GM23338 (cell line): ENCODE measurements around the gene ELMOD2. TPM values are rescaled to one million over a fixed set of nuclear protein-coding genes. Genes with fewer than 3 reads are reported as not detected.

Experiments
- ATAC-seq: fragments of 200-7000 bp; cut with Tn5 transposase; 3 replicates; pipeline ENCODE4 v1.9.1; 2020
- DNase-seq: peaks from one replicate; pipeline ENCODE4 v3.0.0-alpha.2; 2015; ENCODE audit warnings: low spot score
- H2AFZ ChIP-seq: fragments of 200-600 bp; sonication (generic); 2 replicates; pipeline ENCODE4 v1.8.0; 2016; ENCODE audit warnings: antibody characterized with exemption, mild to moderate bottlenecking, moderate library complexity
- H3F3A ChIP-seq: fragments of 200-600 bp; sonication (generic); replicated peaks from 2 replicates; pipeline ENCODE4 v1.8.0; 2017; ENCODE audit warnings: antibody characterized with exemption, mixed run types, low read depth
- H3K27ac ChIP-seq: fragments of 200-600 bp; sonication (generic); 2 replicates; pipeline ENCODE4 v1.6.1; 2016; ENCODE audit warnings: low read depth
- H3K27me3 ChIP-seq: fragments of 200-600 bp; sonication (generic); 2 replicates; pipeline ENCODE4 v1.8.0; 2016; ENCODE audit warnings: mild to moderate bottlenecking, mixed run types, moderate library complexity; ENCODE audit not compliant: insufficient read depth
- H3K36me3 ChIP-seq: fragments of 200-600 bp; sonication (generic); 2 replicates; pipeline ENCODE4 v1.8.0; 2016; ENCODE audit warnings: mild to moderate bottlenecking; ENCODE audit not compliant: insufficient read depth
- H3K4me1 ChIP-seq: fragments of 200-600 bp; sonication (generic); 2 replicates; pipeline ENCODE4 v1.8.0; 2016; ENCODE audit warnings: mild to moderate bottlenecking, moderate library complexity; ENCODE audit not compliant: insufficient read depth
- H3K4me2 ChIP-seq: fragments of 200-600 bp; sonication (generic); 2 replicates; pipeline ENCODE4 v1.7.1; 2017; ENCODE audit warnings: mixed run types
- H3K4me3 ChIP-seq: fragments of 200-600 bp; sonication (generic); 2 replicates; pipeline ENCODE4 v1.6.1; 2016; ENCODE audit warnings: mixed run types
- H3K79me2 ChIP-seq: fragments of 200-600 bp; sonication (generic); replicated peaks from 2 replicates; pipeline ENCODE4 v1.8.0; 2017; ENCODE audit warnings: mild to moderate bottlenecking; ENCODE audit not compliant: insufficient read depth
- H3K9me2 ChIP-seq: fragments of 200-600 bp; sonication (generic); 2 replicates; pipeline ENCODE4 v1.8.0; 2017; ENCODE audit not compliant: insufficient read depth
- H4K20me1 ChIP-seq: fragments of 200-600 bp; sonication (generic); replicated peaks from 2 replicates; pipeline ENCODE4 v1.8.0; 2017; ENCODE audit warnings: mild to moderate bottlenecking; ENCODE audit not compliant: insufficient read depth
- H3K27ac Mint-ChIP-seq: 2 replicates; pipeline ENCODE4 v1.8.0; 2020; ENCODE audit warnings: inconsistent platforms, mild to moderate bottlenecking, moderate library complexity, mixed read lengths
- H3K27me3 Mint-ChIP-seq: 3 replicates; pipeline ENCODE4 v1.8.0; 2022; ENCODE audit warnings: low read depth, mild to moderate bottlenecking, moderate library complexity, mixed read lengths, inconsistent platforms; ENCODE audit not compliant: insufficient read depth, poor library complexity
- H3K36me3 Mint-ChIP-seq: 3 replicates; pipeline ENCODE4 v1.8.0; 2021; ENCODE audit warnings: low read depth, mild to moderate bottlenecking, inconsistent platforms, moderate library complexity, mixed read lengths
- H3K4me1 Mint-ChIP-seq: 3 replicates; pipeline ENCODE4 v1.8.0; 2020; ENCODE audit warnings: mild to moderate bottlenecking, inconsistent platforms, mixed read lengths
- H3K4me3 Mint-ChIP-seq: 3 replicates; pipeline ENCODE4 v1.8.0; 2021; ENCODE audit warnings: moderate library complexity, mild to moderate bottlenecking, inconsistent platforms, mixed read lengths
- H3K9me3 Mint-ChIP-seq: 3 replicates; pipeline ENCODE4 v1.8.0; 2020; ENCODE audit warnings: moderate library complexity, mild to moderate bottlenecking, inconsistent platforms, mixed read lengths
- CREB1 ChIP-seq: fragments of 250-450 bp; sonication (Bioruptor Pico); IDR thresholded peaks from 2 replicates; pipeline ENCODE4 v1.5.0; 2020; ENCODE audit warnings: low read depth, mild to moderate bottlenecking, moderate library complexity
- JUNB ChIP-seq: IDR thresholded peaks from one replicate; pipeline ENCODE4 v1.6.1; 2016; ENCODE audit warnings: antibody characterized with exemption; ENCODE audit not compliant: unreplicated experiment
- NANOG ChIP-seq: IDR thresholded peaks from 2 replicates; pipeline ENCODE4 v1.6.1; 2016; ENCODE audit warnings: antibody characterized with exemption, borderline replicate concordance
- POLR2AphosphoS5 ChIP-seq: IDR thresholded peaks from 2 replicates; pipeline ENCODE4 v1.6.1; 2016; ENCODE audit warnings: antibody characterized with exemption, low read depth
- ZNF114 ChIP-seq: fragments of 250-450 bp; sonication (Bioruptor Pico); IDR thresholded peaks from 2 replicates; pipeline ENCODE4 v1.5.0; 2020; ENCODE audit warnings: mild to moderate bottlenecking, moderate library complexity
- ZNF331 ChIP-seq: fragments of 250-450 bp; sonication (Bioruptor Pico); IDR thresholded peaks from 2 replicates; pipeline ENCODE4 v1.5.0; 2020; ENCODE audit warnings: low read depth, mild to moderate bottlenecking, moderate library complexity
- polyA plus RNA-seq: library from polyadenylated mRNA; unstranded; fragments of >200 nt; fragmentation: Nextera tagmentation; extraction: Ambion mirVana; gene quantifications from 2 replicates; pipeline ENCODE4 v1.2.1, GENCODE V29; 2016
- small RNA-seq: library from RNA; depleted of rRNA; stranded (forward); fragments of <200 nt; gene quantifications from one replicate; pipeline ENCODE3, GENCODE V24; 2014; ENCODE audit warnings: low replicate concordance
- total RNA-seq: library from RNA; depleted of rRNA; stranded (reverse); fragments of >200 nt; shearing (Covaris generic); gene quantifications from 2 replicates; pipeline ENCODE4 v1.2.3, GENCODE V29; 2014; rRNA removed
- TF ChIP-seq, protein P1 (sequence below), 2 experiments: fragments of 200-600 bp in 1 of 2; sonication (generic) in 1 of 2; conservative IDR thresholded peaks; 2 replicates each; pipeline versions ENCODE4 v1.5.1 to v1.6.1; 2016 to 2017; ENCODE audit warnings: antibody characterized with exemption in 2 of 2, low read depth in 2 of 2, mild to moderate bottlenecking in 2 of 2, moderate library complexity in 1 of 2
- TF ChIP-seq, protein P2 (sequence below): IDR thresholded peaks from 2 replicates; pipeline ENCODE4 v1.6.1; 2016; ENCODE audit warnings: antibody characterized with exemption
- TF ChIP-seq, protein P3 (sequence below): IDR thresholded peaks from one replicate; pipeline ENCODE4 v1.6.1; 2018; ENCODE audit warnings: antibody characterized with exemption; ENCODE audit not compliant: unreplicated experiment

ELMOD2 gene
- total and polyA plus RNA-seq, 2 experiments from 2014 or later, result 17.9 to 28.9 TPM

DNA sequence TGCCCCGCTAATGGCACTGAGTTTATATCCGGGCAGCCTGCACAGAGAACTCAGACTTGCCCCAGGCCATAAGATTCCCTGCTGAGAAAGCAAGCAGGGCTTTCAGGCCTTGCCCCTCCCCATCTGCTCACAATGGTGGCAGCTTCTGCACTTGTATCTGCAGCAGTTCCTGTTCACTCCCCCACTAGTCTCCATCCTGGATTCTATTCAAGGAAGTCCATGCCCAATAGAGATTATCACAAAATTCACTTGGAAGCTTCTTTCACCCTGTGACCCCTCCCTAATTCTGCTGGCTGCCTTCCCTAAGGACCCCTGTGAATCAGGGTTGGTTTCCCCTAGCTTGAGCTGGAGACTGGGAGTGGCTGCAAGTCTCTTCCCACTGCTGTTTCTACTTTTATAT lies 79.3 kb downstream of the ELMOD2 start:
- H3K27ac ChIP-seq, result no peak overlapping the region
- no peaks in the 10 kb centered on the region for H3K9me2 ChIP-seq
- no peak overlapping the region for H3K4me2 ChIP-seq
- H3K4me3 ChIP-seq, result no peak overlapping the region
- no peak overlapping the region for H3K27ac Mint-ChIP-seq
- H3K27me3 ChIP-seq, result no peaks in the 10 kb centered on the region
- H4K20me1 ChIP-seq, result no peaks in the 10 kb centered on the region
- no peaks in the 10 kb centered on the region for H3K27me3 Mint-ChIP-seq
- DNase-seq (no peak), ATAC-seq (no peak)
- H3K36me3 ChIP-seq, result no peaks in the 10 kb centered on the region
- H3F3A ChIP-seq, result no peaks in the 10 kb centered on the region
- H3K4me1 Mint-ChIP-seq, result peaks cover 7% of the 10 kb centered on the region; the same call in 2 of the 3 replicates
- TF ChIP-seq, protein P1, sequence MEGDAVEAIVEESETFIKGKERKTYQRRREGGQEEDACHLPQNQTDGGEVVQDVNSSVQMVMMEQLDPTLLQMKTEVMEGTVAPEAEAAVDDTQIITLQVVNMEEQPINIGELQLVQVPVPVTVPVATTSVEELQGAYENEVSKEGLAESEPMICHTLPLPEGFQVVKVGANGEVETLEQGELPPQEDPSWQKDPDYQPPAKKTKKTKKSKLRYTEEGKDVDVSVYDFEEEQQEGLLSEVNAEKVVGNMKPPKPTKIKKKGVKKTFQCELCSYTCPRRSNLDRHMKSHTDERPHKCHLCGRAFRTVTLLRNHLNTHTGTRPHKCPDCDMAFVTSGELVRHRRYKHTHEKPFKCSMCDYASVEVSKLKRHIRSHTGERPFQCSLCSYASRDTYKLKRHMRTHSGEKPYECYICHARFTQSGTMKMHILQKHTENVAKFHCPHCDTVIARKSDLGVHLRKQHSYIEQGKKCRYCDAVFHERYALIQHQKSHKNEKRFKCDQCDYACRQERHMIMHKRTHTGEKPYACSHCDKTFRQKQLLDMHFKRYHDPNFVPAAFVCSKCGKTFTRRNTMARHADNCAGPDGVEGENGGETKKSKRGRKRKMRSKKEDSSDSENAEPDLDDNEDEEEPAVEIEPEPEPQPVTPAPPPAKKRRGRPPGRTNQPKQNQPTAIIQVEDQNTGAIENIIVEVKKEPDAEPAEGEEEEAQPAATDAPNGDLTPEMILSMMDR (conservative IDR thresholded peaks at IDR 0.05; ENCODE audit: low read depth in 2 of 2), result no peak
- TF ChIP-seq CREB1 (CRISPR knock-in tag) (no peak), JUNB (no peak), NANOG (no peak), ZNF331 (CRISPR knock-in tag) (no peak), POLR2AphosphoS5 (no peak), ZNF114 (no peak)
- TF ChIP-seq, protein P2, sequence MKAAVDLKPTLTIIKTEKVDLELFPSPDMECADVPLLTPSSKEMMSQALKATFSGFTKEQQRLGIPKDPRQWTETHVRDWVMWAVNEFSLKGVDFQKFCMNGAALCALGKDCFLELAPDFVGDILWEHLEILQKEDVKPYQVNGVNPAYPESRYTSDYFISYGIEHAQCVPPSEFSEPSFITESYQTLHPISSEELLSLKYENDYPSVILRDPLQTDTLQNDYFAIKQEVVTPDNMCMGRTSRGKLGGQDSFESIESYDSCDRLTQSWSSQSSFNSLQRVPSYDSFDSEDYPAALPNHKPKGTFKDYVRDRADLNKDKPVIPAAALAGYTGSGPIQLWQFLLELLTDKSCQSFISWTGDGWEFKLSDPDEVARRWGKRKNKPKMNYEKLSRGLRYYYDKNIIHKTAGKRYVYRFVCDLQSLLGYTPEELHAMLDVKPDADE, result no peak
- TF ChIP-seq, protein P3, sequence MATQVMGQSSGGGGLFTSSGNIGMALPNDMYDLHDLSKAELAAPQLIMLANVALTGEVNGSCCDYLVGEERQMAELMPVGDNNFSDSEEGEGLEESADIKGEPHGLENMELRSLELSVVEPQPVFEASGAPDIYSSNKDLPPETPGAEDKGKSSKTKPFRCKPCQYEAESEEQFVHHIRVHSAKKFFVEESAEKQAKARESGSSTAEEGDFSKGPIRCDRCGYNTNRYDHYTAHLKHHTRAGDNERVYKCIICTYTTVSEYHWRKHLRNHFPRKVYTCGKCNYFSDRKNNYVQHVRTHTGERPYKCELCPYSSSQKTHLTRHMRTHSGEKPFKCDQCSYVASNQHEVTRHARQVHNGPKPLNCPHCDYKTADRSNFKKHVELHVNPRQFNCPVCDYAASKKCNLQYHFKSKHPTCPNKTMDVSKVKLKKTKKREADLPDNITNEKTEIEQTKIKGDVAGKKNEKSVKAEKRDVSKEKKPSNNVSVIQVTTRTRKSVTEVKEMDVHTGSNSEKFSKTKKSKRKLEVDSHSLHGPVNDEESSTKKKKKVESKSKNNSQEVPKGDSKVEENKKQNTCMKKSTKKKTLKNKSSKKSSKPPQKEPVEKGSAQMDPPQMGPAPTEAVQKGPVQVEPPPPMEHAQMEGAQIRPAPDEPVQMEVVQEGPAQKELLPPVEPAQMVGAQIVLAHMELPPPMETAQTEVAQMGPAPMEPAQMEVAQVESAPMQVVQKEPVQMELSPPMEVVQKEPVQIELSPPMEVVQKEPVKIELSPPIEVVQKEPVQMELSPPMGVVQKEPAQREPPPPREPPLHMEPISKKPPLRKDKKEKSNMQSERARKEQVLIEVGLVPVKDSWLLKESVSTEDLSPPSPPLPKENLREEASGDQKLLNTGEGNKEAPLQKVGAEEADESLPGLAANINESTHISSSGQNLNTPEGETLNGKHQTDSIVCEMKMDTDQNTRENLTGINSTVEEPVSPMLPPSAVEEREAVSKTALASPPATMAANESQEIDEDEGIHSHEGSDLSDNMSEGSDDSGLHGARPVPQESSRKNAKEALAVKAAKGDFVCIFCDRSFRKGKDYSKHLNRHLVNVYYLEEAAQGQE, result no peak
- no peaks in the 10 kb centered on the region for H3K79me2 ChIP-seq
- no peaks in the 10 kb centered on the region for H3K36me3 Mint-ChIP-seq
- H2AFZ ChIP-seq, result no peak overlapping the region
- H3K4me3 Mint-ChIP-seq, result no peak overlapping the region
- no peaks in the 10 kb centered on the region for H3K9me3 Mint-ChIP-seq
- peaks cover 5% of the 10 kb centered on the region; the same call in 1 of the 2 replicates for H3K4me1 ChIP-seq

Small RNA genes within 50 kb of the gene (small RNA-seq; reads per million reads assigned to genes)
- gene AC108019.1 (not detected), gene RN7SL152P (not detected)

Other genes starting within 250 kb of the ELMOD2 start
- gene SCOC, start 150.5 kb upstream of the ELMOD2 start, total RNA-seq, result 47.2 and 57.3 TPM in 2 replicates
- gene SCOC, start 150.5 kb upstream of the ELMOD2 start, polyA plus RNA-seq, result 52.8 and 59.5 TPM in 2 replicates
- 2.5 and 4.0 TPM in 2 replicates for gene CLGN, start 96.5 kb upstream of the ELMOD2 start, total RNA-seq
- gene CLGN, start 96.5 kb upstream of the ELMOD2 start, polyA plus RNA-seq, result 3.8 and 5.2 TPM in 2 replicates
- not detected in 2 replicates for gene MGAT4D, start 25.9 kb upstream of the ELMOD2 start, total RNA-seq
- not detected in 2 replicates for gene MGAT4D, start 25.9 kb upstream of the ELMOD2 start, polyA plus RNA-seq
- gene UCP1, start 44.8 kb downstream of the ELMOD2 start, total RNA-seq, result 0.21 TPM in 1 of 2 replicates, not detected in the other
- gene UCP1, start 44.8 kb downstream of the ELMOD2 start, polyA plus RNA-seq, result 0.40 TPM in 1 of 2 replicates, not detected in the other
- gene TBC1D9, start 232.2 kb downstream of the ELMOD2 start, total RNA-seq, result 0.56 and 0.66 TPM in 2 replicates
- gene TBC1D9, start 232.2 kb downstream of the ELMOD2 start, polyA plus RNA-seq, result 0.03 and 0.19 TPM in 2 replicates